SK-N-SH treated with all-trans-retinoic acid at 6 μM for 48 hours (cell line): Measurements from ENCODE around the gene TRMT11.

ENCODE experiments used
- CREB5 ChIP-seq: fragments of 250-450 bp; sonication (Bioruptor Pico); IDR thresholded peaks from 2 replicates; pipeline ENCODE4 v1.5.1; 2020; ENCODE audit warnings: low read depth, mild to moderate bottlenecking, moderate library complexity
- GLIS3 ChIP-seq: fragments of 250-450 bp; sonication (Bioruptor Pico); IDR thresholded peaks from 2 replicates; pipeline ENCODE4 v1.5.0; 2020; ENCODE audit warnings: mild to moderate bottlenecking, moderate library complexity
- ISL1 ChIP-seq: fragments of 250-450 bp; sonication (Bioruptor Pico); IDR thresholded peaks from 2 replicates; pipeline ENCODE4 v2.1.2; 2022; ENCODE audit warnings: mild to moderate bottlenecking, moderate library complexity
- RARB ChIP-seq: fragments of 250-450 bp; sonication (Bioruptor Pico); IDR thresholded peaks from 2 replicates; pipeline ENCODE4 v1.8.0; 2021; ENCODE audit warnings: mild to moderate bottlenecking, moderate library complexity
- TOX ChIP-seq: fragments of 250-450 bp; sonication (Bioruptor Pico); IDR thresholded peaks from 2 replicates; pipeline ENCODE4 v1.8.0; 2021; ENCODE audit warnings: mild to moderate bottlenecking, moderate library complexity, borderline replicate concordance
- ZNF70 ChIP-seq: fragments of 450-650 bp; formaldehyde crosslinking; IDR thresholded peaks from 2 replicates; pipeline ENCODE4 v1.5.0; 2020; ENCODE audit warnings: mild to moderate bottlenecking, moderate library complexity
- ZNF8 ChIP-seq: fragments of 450-650 bp; formaldehyde crosslinking; IDR thresholded peaks from 2 replicates; pipeline ENCODE4 v1.5.0; 2020; ENCODE audit warnings: mild to moderate bottlenecking, moderate library complexity

- no peak for TF ChIP-seq CREB5 (CRISPR knock-in tag)
- no peak for TF ChIP-seq TOX (CRISPR knock-in tag)
- TF ChIP-seq ZNF70, result no peak
- TF ChIP-seq ZNF8 (CRISPR knock-in tag), result no peak
- no peak for TF ChIP-seq GLIS3 (CRISPR knock-in tag)
- TF ChIP-seq ISL1, result no peak
- no peak for TF ChIP-seq RARB (CRISPR knock-in tag)
Measured at GRCh38 chr6:125959041-125959440, 27.3 kb upstream of the TRMT11 start.
